ENCODE results near the gene METTL9.
"Not testable (repeated sequence)": the region's sequence is repeated elsewhere in the genome, so short reads cannot be mapped to it uniquely, and the experiment has no call there.

Gene METTL9

DNA sequence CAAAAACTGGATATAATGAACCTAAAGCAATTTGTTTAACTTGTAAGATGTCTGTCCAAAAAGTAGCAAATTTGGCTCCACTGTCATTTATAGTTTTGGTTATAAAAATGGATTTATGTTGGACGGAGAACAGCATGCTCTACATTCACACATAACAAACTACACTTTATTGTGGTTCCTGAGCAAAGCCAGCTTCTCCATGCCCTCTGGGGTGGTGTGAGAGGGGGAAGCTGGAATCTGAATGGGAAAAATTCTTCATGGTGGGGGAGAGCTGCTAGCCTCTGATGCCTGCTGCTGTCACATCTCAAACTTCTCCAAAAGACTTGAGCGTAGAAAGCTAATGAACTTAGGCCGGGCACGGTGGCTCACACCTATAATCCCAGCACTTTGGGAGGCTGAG lies 9.8 kb upstream of the METTL9 start:
- Mint-ChIP-seq H3K36me3 (no peaks in the 10 kb centered on the region), H3K9me3 (no peaks in the 10 kb centered on the region), H3K27ac (no peak overlapping the region), H3K4me1 (peaks cover 11 to 28% of the 10 kb centered on the region in 2 donors), H3K4me3 (no peak overlapping the region), H3K27me3 (no peaks in the 10 kb centered on the region)
- DNase-seq = no peak
- ATAC-seq (replicated peaks) = no peak

DNA sequence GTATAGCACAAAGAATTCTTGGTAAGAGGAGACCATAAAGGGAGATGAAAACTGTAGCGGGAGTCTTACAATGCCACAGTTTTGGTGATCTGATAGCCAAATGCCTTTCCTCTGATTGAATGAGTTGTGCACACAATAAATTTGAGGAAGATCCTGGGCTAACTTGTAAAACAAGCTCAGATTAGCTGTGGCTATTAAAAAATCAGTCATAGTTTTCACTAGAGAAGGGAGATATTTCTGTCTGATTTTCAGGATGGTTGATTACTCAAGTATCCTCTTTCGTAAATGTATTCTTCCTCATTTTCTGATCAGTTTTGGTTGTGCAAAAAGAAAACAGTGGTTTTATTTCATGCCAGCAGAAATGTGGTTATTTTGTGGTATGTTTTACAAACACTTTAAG lies 9.1 kb upstream of the METTL9 start:
- DNase-seq (no peak), ATAC-seq (replicated peaks) (peak; percentile 33)
- H3K27me3 Mint-ChIP-seq = no peaks in the 10 kb centered on the region
- no peaks in the 10 kb centered on the region for H3K36me3 Mint-ChIP-seq
- no peak overlapping the region for H3K27ac Mint-ChIP-seq
- peaks cover 11 to 24% of the 10 kb centered on the region in 2 donors for H3K4me1 Mint-ChIP-seq
- no peak overlapping the region for H3K4me3 Mint-ChIP-seq
- H3K9me3 Mint-ChIP-seq = no peaks in the 10 kb centered on the region

DNA sequence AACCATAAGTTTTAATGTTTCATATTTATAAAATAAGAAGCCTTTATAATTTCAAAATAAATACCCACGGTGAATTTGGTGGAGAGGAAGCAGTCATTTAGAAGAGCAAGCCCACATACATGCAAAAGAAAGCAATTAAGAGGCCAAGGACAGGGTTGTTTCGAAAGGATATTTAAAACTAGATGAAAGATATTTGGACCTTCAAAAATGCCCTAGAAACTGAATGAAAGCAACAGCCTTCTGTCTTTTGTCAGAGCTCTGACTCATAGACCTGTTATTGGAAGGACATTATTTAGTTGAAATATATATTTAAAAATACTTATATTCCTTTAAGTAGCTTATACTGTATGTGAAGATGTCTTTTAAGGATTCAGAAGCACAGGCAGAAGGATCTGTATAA lies 8.6 kb upstream of the METTL9 start:
- H3K4me3 Mint-ChIP-seq = no peak overlapping the region
- no peak for DNase-seq
- H3K27me3 Mint-ChIP-seq = no peaks in the 10 kb centered on the region
- H3K9me3 Mint-ChIP-seq = no peaks in the 10 kb centered on the region
- no peak for ATAC-seq (replicated peaks)
- H3K4me1 Mint-ChIP-seq = peaks cover 11 to 24% of the 10 kb centered on the region in 2 donors
- H3K36me3 Mint-ChIP-seq = no peaks in the 10 kb centered on the region
- H3K27ac Mint-ChIP-seq = no peak overlapping the region

DNA sequence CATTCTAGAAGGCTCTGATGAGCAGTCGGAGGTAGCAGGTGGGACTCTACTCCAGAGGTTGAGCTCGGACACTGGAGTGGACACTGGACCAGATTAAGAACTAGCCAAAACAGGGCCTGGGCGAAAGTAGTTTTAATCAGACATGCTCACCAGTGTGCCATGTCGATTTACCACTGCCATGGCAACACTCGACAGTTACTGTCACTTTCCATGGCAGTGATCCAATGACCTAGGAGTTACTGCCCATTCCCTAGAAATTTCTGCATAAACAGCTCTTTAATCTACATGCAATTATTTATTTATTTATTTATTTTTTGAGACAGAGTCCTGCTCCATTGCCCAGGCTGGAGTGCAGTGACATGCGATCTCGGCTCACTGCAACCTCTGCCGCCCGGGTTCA lies 7.2 kb upstream of the METTL9 start:
- no peaks in the 10 kb centered on the region for H3K9me3 Mint-ChIP-seq
- ATAC-seq (replicated peaks) = no peak

DNA sequence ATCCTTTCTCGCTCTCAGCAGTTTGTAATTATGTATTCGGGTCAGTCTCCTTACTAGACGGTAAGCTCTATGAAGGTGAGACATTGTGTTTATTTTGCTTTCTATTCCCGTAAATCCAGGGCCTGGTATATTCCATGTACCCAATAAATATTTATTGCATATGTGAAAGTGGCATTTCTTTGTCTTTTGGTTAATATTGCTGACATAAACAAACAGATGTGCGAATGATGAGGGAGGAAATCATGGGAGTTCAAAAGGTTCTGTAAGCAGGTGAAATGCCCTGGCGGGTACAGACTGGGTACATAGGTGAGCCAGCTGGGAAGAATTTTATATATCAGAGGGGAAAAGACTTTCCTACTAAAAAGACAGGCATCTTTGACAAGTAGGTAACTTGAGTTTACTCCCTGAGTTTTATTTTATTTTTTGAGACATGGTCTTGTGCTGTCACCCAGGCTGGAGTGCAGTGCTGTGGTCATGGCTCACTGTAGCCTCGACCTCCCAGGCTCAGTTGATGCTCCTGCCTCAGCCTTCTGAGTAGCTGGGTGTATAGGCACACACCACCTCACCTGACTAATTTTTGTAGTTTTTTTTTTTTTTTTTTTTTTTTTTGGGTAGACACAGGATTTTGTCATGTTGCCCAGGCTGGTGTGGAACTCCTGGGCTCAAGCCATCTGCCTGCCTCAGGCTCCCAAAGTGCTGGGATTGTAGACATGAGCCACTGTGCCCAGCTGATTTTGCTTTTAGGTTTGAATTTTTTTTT lies 5.7 kb upstream of the METTL9 start:
- no peak for DNase-seq
- H3K27ac Mint-ChIP-seq = peak overlapping the region; percentile 9
- no peaks in the 10 kb centered on the region for H3K36me3 Mint-ChIP-seq
- no peak overlapping the region for H3K4me3 Mint-ChIP-seq
- peaks cover 16 to 27% of the 10 kb centered on the region in 2 donors for H3K4me1 Mint-ChIP-seq
- H3K9me3 Mint-ChIP-seq = no peaks in the 10 kb centered on the region
- H3K27me3 Mint-ChIP-seq = no peaks in the 10 kb centered on the region
- no peak for ATAC-seq (replicated peaks)

More for the DNA sequence above, 7.2 kb upstream of the METTL9 start:
- Mint-ChIP-seq H3K27me3 (no peaks in the 10 kb centered on the region), H3K4me1 (peaks cover 11 to 24% of the 10 kb centered on the region in 2 donors), H3K27ac (no peak overlapping the region), H3K36me3 (no peaks in the 10 kb centered on the region), H3K4me3 (no peak overlapping the region)
- DNase-seq = no peak

DNA sequence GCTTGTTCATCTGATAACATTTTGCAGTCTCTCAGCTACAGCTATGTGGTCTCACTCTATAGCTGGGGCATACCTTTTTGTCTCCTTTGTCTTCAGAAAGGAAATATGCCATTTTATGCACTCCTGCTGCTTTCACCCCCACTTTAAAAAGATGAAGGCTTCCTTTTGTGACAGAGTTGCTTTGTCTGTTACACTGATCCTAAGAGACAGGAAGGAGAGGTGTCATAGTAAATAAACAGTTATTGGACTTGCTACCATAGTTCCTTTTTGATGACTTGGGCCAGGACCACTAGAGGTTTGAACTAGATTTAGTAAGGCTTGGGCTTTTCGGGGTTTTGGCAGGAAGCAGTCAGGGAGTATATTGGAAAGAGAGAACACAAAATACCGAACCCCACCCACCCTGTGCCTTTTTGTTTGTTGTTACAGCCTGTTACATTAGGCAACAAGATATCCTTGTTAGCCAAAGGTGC lies 1.8 kb upstream of the METTL9 start:
- ATAC-seq (replicated peaks) = no peak
- no peak for DNase-seq
- Mint-ChIP-seq H3K27me3 (no peaks in the 10 kb centered on the region), H3K9me3 (no peaks in the 10 kb centered on the region), H3K4me1 (peaks cover 15 to 35% of the 10 kb centered on the region in 2 donors), H3K4me3 (peak overlapping the region; percentile 21 to 56), H3K27ac (no peak overlapping the region), H3K36me3 (peaks cover 3 to 5% of the 10 kb centered on the region in 2 donors)

DNA sequence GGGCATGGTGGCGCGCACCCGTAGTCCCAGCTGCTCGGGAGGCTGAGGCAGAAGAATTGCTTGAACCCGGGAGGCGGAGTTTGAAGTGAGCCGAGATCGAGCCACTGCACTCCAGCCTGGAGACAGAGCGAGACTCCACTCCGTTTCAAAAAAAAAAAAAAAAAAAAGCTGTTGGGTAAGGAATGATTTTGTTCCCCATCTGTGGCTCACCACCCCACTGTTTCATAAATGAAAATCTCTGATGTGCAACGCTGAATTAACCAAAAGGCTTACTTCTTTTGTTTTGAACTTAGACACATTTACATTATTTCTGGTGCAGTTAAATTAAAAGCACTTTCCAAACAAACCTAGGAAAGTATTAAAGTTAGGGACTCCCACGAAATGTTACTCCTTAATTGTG lies 1.2 kb upstream of the METTL9 start:
- Mint-ChIP-seq H3K27me3 (no peaks in the 10 kb centered on the region), H3K4me3 (peak overlapping the region; percentile 88 to 96), H3K4me1 (peaks cover 15 to 38% of the 10 kb centered on the region in 2 donors), H3K27ac (peak overlapping the region; percentile 96), H3K9me3 (no peaks in the 10 kb centered on the region), H3K36me3 (peaks cover 3 to 5% of the 10 kb centered on the region in 2 donors)
- DNase-seq (no peak), ATAC-seq (replicated peaks) (no peak)

DNA sequence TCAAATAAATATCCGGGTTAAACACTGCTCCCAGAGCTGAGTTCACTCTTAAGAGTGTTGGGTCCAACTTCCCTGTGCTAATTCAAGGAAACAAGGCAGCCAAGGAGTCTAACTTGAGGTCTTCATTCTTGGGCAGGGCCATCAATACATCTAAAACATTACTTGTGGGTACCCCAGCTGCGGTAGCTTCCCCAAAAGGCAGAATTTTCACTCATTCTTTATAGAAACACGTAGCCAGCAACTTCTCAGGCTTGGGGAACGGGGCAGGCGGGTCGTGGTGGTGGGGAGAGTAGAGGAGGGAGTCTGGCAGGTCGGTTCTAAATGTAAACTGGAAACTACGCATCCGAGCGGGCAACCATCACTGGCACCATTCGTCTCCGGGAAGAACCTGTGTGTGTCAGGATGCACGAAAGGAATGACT lies 666 bp upstream of the METTL9 start:
- H3K36me3 Mint-ChIP-seq = peaks cover 3 to 5% of the 10 kb centered on the region in 2 donors
- ATAC-seq (replicated peaks) = peak; percentile 8 to 12
- peak overlapping the region; percentile 96 for H3K27ac Mint-ChIP-seq
- no peak for DNase-seq
- H3K4me3 Mint-ChIP-seq = peak overlapping the region; percentile 88 to 96
- H3K4me1 Mint-ChIP-seq = peaks cover 15 to 43% of the 10 kb centered on the region in 2 donors
- H3K9me3 Mint-ChIP-seq = no peaks in the 10 kb centered on the region
- no peaks in the 10 kb centered on the region for H3K27me3 Mint-ChIP-seq

DNA sequence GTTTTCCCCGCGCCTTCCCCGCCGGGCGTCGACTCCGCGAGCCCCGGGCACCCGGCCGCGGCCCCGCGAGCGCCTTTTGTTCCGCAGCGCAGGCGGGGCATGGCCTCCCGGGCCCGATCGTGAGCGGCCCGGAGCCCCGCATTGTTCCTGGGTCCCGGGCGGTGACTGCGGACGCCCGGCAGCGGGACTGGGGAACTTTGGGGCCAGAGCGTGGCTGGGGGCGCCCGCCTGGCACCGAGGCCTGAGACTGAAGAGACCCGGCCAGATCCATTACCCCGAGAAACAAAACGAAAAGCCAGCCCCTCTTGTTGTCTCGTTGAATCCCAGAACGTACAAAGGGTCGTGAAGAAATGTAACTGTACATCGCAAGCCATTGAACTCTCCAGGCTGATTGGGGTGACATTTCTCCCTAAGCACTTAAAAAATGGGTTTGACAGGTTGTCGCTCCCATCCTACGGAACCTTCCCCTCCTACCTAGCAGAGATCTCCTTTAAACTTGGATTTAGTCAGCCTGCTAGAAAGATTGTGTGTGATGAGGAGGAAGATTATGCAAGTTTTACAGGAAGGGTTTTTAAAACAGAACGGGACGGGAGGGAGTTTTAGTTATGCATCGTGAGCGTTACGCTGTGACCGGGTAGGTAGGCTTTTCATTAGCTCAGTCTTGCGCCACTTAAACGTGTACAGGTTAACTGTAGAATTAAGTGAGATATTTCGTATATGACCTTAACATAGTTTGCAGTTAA lies 825 bp downstream of the METTL9 start:
- ATAC-seq (replicated peaks) (peak; percentile 25 to 26), DNase-seq (peak; percentile 5)
- H3K36me3 Mint-ChIP-seq = peaks cover 5 to 6% of the 10 kb centered on the region in 2 donors
- H3K4me3 Mint-ChIP-seq = peak overlapping the region; percentile 92 to 96
- H3K27ac Mint-ChIP-seq = peak overlapping the region; percentile 96
- no peaks in the 10 kb centered on the region for H3K27me3 Mint-ChIP-seq
- H3K4me1 Mint-ChIP-seq = peaks cover 20 to 52% of the 10 kb centered on the region in 2 donors
- H3K9me3 Mint-ChIP-seq = no peaks in the 10 kb centered on the region

DNA sequence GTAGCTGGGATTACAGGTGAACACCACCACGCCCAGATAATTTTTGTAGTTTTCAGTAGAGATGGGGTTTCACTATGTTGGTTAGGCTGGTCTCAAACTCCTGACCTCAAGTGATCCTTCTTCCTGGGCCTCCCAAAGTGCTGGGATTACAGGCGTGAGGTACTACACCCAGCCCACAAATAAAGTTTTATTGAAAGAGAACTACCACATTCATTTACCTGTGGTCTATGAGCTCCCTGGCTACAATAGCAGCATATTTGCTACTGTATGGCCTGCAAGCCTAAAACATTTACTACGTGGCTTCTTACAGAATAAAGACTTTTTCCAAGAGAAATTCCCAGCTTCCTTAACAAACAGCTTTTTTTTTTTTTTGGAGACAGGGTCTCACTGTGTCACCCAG lies 3.4 kb downstream of the METTL9 start:
- DNase-seq = no peak
- peaks cover 5 to 6% of the 10 kb centered on the region in 2 donors for H3K36me3 Mint-ChIP-seq
- H3K27me3 Mint-ChIP-seq = no peaks in the 10 kb centered on the region
- peaks cover 17 to 57% of the 10 kb centered on the region in 2 donors for H3K4me1 Mint-ChIP-seq
- ATAC-seq (replicated peaks) = no peak
- no peak overlapping the region for H3K27ac Mint-ChIP-seq
- no peaks in the 10 kb centered on the region for H3K9me3 Mint-ChIP-seq
- no peak overlapping the region for H3K4me3 Mint-ChIP-seq

DNA sequence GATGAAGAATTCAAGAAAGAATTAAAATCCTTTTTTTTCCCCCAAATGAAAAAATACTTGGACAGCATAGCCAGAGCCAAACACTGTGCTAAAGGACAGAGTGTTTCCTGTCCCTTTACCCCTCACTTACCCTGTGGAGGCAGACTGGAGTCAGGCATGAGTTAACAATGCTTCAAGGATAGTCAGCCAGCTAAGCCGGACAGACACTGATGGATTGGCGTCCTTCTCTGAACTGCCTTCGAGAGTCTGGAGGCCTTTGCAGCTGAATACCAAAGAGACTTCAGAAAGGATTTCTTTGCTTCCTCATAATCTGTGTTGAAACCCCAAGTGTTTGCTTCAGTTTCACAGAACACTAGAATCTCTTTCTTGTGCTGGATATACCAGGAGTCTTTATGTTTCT lies 4.6 kb downstream of the METTL9 start:
- DNase-seq = no peak
- peak overlapping the region; percentile 51 for H3K27ac Mint-ChIP-seq
- H3K27me3 Mint-ChIP-seq = no peaks in the 10 kb centered on the region
- H3K4me1 Mint-ChIP-seq = peaks cover 17 to 60% of the 10 kb centered on the region in 2 donors
- H3K9me3 Mint-ChIP-seq = no peaks in the 10 kb centered on the region
- no peak for ATAC-seq (replicated peaks)
- peaks cover 5 to 6% of the 10 kb centered on the region in 2 donors for H3K36me3 Mint-ChIP-seq
- no peak overlapping the region for H3K4me3 Mint-ChIP-seq

DNA sequence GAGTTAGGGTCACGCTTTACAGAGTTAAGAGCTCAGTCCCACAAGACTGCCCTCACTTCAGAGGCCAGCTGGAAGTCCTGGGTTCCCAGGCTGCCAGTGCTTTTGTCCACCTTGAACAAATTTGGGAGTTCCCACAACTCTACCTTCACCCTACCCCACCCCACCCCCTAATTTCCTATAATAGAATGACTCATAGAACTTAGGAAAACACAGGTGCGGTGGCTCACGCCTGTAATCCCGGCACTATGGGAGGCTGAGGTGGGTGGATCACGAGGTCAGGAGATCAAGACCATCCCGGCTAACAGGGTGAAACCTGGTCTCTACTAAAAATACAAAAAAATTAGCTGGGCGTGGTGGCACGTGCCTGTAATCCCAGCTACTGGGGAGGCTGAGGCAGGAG lies 6.5 kb downstream of the METTL9 start:
- DNase-seq; ATAC-seq (replicated peaks); H3K27me3 Mint-ChIP-seq; H3K9me3 Mint-ChIP-seq; H3K27ac Mint-ChIP-seq; H3K4me3 Mint-ChIP-seq: not testable (repeated sequence)
- Mint-ChIP-seq H3K36me3 (peaks cover 5 to 10% of the 10 kb centered on the region in 2 donors), H3K4me1 (peaks cover 26 to 71% of the 10 kb centered on the region in 2 donors)

DNA sequence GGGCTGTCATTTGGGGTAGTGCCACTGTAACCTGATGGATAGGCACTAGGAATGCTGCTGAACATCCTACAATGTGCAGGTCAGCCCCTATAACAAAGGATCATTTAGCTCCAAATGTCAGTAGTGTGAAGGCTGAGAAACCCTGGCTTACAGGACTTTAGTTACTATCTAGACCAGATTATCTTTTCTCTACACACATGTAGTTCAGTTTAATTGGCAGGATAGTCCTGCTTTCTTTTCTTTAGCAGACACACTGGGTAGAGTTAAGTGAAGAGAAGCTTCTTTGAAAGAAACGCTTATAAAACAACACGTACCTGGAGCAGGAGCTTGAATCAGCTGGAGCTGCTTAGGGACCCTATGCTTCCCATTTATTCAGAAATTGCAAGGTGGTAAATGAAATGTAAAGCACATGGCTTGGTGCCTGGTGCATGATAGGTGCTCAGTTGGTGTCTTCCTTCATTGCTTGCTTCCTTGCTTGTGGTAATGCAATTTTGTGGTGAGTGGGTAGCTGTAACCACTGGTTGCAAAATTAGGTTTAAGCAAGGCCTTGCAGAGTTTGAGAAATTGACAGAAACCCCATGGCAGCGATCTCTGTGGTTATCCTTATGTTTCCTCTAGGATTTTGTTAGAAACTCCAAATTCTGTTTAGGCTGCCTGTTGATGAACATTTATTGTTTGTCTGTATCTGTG lies 9.4 kb downstream of the METTL9 start:
- Mint-ChIP-seq H3K36me3 (peaks cover 1 to 7% of the 10 kb centered on the region in 2 donors), H3K27ac (no peak overlapping the region), H3K9me3 (no peaks in the 10 kb centered on the region), H3K4me1 (peaks cover 27 to 63% of the 10 kb centered on the region in 2 donors), H3K27me3 (no peaks in the 10 kb centered on the region), H3K4me3 (no peak overlapping the region)
- ATAC-seq (replicated peaks) (peak; percentile 54 to 57), DNase-seq (no peak)

DNA sequence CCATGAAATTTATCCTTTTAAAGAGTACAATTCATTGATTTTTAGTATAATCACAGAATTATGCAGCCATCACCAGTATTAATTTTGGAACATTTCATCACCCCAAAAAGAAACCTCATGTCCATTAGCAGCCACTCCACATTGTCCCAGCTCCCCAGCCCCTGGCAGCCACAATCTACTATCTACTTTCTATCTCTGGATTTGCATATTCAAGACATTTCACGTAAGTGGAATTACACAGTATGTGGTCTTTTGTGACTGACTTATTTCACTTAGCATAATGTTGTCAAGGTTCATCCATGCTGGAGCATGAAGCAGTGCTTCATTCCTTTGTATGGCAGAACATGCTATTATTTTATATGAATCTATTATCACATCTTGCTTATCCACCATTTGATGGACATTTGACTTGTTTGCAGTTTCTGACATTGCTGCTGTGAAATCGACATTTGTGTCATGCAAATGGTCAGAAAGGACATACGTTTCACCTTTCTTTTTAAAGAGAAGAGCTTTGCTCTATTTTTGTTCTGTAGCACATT lies 10.7 kb downstream of the METTL9 start:
- DNase-seq = no peak
- no peak for ATAC-seq (replicated peaks)
- Mint-ChIP-seq H3K27me3 (no peaks in the 10 kb centered on the region), H3K27ac (no peak overlapping the region), H3K4me3 (no peak overlapping the region), H3K36me3 (peaks cover 7 to 8% of the 10 kb centered on the region in 2 donors), H3K9me3 (no peaks in the 10 kb centered on the region), H3K4me1 (peaks cover 22 to 56% of the 10 kb centered on the region in 2 donors)
